GM11168 (cell line): ENCODE results near the gene AOPEP.

Source experiments
- in situ Hi-C: fragments of 300-500 bp; cut with MboI; formaldehyde crosslinking; loops from one replicate; pipeline ENCODE4 v1.12.0; 2022; ENCODE audit warnings: low sequenced_read_pairs; ENCODE audit not compliant: unreplicated experiment

Gene AOPEP

DNA sequence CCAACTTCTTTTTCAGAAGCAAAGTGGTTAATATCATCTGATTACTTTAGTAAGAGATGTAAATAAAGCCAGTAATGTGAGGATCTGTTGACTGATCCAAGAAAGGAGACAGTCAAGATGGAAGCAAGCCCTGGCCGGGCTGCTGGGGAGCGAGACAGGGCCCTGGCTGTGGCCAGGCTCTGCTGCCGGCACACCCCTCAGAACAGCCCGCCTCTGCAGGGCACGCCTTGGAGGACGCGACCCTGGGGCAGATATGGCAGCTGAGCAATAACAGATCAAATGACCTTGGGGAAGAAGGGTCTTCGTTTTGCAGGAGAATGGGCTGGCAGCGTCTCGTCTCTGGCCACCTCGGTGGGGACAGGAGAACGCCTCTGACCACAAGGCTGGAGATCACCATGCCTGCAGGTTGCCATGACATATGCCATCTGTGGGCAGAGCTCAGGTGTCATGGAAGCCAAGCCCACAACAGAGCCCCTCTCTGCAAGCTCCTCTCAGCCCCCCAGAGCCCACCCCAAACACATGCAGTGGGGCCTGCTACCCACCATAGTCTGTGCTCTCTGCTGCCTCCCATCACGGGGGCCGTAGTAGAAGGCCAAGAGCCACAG lies 384.5 kb downstream of the AOPEP start:
- in situ Hi-C loops = no loop called here

DNA sequence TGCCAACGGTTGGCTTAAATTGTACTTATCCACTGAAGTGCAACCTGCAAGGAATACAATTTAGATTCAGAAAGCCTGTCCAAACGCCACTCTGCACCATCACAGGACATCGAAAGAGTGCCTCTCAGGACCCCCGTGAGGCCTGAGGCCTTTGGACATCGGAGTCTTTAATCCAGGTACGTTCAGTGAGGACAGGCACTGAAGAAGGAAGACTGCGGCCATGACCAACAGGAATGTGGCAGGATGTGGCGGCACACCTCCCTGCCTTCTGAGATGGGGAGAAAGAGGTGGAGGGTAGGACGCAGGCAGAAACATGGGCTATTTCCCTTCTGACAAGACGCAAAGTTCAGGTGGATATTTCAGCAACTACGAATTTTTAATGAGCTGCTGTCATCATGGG lies 385.2 kb downstream of the AOPEP start:
- in situ Hi-C loops = no loop called here

DNA sequence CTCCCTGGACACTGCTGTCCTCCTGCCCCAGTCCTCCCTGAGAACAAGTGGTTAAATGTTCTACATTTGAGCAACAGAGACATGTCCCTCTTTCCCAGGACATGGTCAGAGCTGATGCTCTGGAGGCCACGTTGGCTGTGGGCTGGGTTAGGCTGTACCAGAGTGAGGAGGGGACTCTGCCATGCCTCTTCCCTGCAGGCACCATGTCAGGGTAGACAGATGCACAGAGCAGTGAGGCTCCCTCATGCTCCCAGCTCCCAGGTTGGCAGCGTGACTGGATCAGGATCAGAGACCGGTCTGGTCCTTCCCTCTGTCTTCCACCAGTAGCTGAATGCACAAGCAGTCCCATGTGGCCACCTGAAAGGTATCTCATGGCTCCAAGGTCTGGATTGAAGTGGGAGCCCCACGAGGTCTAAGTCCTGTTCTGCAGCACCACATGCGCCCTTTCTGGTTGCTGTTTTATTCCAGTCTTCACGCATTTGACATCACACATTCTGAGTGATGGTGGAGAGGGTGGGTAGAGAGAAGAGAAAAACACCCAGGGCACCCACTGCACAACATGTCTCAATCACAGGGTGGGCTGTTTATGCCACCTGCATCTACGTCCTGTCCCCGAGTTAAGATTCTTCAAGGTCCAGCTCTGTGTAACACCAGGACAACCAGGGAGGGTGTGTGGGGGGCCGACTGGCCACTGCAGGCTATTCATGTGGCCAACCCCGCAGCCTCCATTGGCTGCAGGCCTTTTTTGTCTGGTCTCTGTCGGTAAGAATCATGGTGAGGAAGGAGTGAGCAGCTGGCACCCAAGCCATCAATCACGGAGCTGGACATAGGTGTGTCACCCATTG lies 386.2 kb downstream of the AOPEP start:
- in situ Hi-C loops = no loop called here

DNA sequence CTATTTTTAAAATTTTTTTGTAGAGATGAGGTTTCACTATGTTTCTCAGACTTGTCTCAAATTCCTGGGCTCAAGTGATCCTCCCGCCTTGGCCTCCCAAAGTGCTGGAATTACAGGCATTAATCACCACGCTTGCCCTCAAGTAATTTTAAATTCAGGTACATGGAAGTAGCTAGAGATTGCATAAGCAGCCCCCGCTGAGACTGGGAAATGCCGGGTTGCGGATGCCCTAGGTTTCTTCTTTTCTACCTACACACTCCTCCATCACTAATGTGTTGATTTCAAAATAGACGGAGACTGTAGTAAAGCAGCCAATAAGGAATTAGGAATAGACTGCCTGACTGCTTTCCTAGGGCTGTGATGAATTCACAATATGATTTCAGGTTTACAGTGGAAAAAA lies 388.6 kb downstream of the AOPEP start:
- in situ Hi-C loops = no loop called here

GRCh38 chr9:95116002-95116807 lies 389.7 kb downstream of the AOPEP start:
- in situ Hi-C loops = no loop called here

- in situ Hi-C loops = no loop called here
These were observed 390.3 kb downstream of the AOPEP start for GRCh38 chr9:95116808-95117204.

- in situ Hi-C loops = no loop called here
These were observed 392.1 kb downstream of the AOPEP start for GRCh38 chr9:95118596-95118995.

DNA sequence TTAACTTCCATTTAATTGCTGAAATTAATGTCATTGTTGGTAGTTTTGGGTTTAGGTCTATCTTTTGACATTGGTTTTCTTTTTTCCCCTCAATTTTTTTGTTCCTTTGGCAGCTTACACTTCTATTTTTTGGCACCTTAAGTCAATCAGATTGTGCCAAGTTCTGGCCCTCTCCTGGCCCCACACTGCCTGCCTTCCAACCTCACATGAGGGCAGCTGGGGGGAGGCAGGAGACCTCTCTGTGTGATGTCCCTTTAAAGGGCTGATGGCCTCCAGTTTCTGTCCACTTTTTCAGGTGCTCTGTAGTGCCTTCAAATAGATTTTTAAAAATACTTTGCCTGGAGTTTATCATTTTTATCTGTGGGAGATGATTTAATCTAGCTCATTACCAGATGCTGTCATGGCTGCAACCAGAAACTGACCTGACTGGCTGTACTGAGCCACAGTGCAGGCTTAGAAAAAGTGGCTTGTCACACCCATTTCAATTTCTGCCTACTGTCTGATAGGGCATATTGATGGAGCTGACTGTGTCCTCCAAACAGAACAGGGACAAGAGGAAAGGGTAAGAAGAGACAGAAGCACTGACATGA lies 394.4 kb downstream of the AOPEP start:
- in situ Hi-C loops = loop anchor here (5.0 to 10.0 kb wide), 2 partner anchors 336 to 439 kb away; no protein-coding TSS in a partner anchor

GRCh38 chr9:95124582-95125367 lies 398.3 kb downstream of the AOPEP start:
- in situ Hi-C loops = loop anchor here (5.0 to 10.0 kb wide), 2 partner anchors 340 to 442 kb away; no protein-coding TSS in a partner anchor

- in situ Hi-C loops = loop anchor here (10.0 kb wide), 1 partner anchor 341 kb away; no protein-coding TSS in a partner anchor
These were observed 399.2 kb downstream of the AOPEP start for GRCh38 chr9:95125652-95126051.

GRCh38 chr9:95126739-95127138 lies 400.2 kb downstream of the AOPEP start:
- in situ Hi-C loops = loop anchor here (10.0 kb wide), 1 partner anchor 342 kb away; no protein-coding TSS in a partner anchor

DNA sequence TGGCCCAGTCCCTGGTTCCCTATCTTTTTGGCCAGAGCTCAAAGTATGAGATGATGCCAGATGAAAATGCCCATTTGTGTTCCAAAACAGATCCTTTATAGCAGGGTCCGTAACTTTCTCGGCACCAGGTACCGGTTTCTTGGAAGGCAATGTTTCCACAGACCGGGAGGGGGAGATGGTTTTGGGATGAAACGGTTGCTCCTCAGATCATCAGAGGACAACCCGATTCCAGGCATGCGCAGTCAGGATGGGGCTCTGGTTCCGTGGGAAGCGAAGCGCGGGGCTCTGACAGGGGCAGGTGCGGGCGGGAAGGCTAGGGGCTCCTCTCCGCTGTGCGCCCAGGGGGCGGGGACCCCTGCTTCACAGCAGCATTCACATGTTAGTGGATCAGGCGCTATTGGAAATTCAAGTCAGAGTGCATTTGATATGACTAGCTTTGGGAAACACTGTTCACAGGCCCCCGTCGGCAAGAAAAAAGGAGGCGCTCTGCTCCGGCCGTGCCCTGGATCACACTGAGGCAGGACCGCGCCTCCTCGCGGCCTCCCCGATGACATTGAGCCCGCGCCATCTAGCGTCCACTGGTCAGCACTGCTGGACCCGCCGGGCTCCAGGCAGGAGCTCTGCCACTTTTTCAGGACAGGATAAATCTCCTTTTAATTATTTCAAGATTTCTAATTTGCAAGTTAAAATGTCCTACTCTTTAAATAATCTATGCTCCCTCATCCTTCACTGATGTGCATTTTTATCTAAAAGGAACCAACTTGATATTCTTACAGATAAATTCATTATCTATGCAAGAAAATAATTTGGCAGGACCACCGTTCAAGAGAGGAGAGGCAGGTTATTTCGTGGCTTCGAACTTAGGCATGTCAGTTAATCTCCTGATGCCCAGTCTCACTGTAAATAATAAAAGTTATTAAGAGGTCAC lies 401.0 kb downstream of the AOPEP start:
- in situ Hi-C loops = loop anchor here (10.0 kb wide), 1 partner anchor 343 kb away; no protein-coding TSS in a partner anchor

DNA sequence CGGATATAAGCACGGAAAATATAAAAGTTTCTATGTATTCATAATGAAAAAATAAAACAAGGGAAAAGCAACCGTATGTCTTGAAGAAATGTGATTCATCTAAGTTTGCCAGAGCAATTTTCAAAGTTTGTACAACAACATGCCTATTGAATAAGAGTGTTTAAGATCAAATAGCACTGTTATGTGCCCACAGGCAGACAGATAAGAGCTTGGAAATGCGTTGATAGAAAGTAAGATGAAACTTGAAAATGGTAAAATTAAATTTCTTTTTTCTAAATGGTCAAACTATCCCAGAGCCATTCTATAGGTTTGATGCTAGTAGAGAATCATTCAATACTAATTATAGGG lies 401.7 kb downstream of the AOPEP start:
- in situ Hi-C loops = loop anchor here (10.0 kb wide), 1 partner anchor 343 kb away; no protein-coding TSS in a partner anchor

- in situ Hi-C loops = loop anchor here (10.0 kb wide), 1 partner anchor 345 kb away; no protein-coding TSS in a partner anchor
These were observed 403.2 kb downstream of the AOPEP start for GRCh38 chr9:95129476-95130291.

- in situ Hi-C loops = no loop called here
These were observed 404.0 kb downstream of the AOPEP start for GRCh38 chr9:95130484-95130883.

DNA sequence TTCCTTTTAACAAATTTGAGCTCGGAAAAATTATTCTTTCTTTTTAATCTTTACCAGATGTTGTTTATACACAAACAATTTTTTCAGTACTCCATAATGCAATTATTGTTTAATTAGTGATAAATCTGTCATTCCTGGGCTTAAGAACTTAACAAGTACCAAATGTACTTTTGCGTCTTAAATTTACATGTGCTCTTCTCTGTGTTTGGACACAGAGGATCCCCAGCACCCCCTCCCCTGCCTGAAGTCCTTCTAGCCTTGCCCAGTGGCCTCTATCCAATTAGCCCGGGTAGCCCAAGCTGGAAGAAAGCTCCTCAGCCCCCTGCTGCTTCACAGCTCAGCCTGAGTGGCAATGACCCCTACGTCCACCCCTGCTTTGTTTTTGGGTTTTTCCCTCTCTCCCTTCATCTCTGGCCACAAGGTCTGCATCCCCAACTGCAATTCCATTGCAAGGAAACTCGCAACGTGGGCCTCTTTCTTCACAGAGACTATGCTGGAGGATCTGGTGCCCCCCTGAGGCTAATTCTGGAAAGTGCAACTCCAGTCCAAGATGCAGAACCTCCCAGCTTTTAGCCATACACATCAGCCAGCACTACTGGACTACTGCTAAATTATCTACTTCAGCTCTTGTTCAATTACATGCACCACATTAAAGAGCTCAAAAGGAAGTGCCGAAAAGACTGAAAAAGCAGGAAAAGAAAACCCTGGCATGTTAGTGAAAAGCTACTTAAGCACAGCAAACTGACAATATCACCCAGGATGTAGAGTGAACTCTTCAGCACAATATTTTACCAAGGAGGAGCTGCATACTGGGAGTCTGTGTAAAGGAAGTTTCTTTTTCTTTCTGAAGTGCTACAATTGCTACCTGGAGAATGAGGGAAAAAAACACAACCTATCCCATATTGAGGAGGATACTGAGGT lies 404.8 kb downstream of the AOPEP start:
- in situ Hi-C loops = no loop called here
